PFSK-1 (cell line): ENCODE data around the gene POC1A.

Source experiments
- FOXP2 ChIP-seq: optimal IDR thresholded peaks from 2 replicates; pipeline ENCODE3; 2011; ENCODE audit warnings: borderline replicate concordance, control low read depth, inconsistent platforms; ENCODE audit not compliant: insufficient read depth; ENCODE audit errors: extremely low read length, extremely low read depth
- POLR2AphosphoS5 ChIP-seq: IDR thresholded peaks from 2 replicates; pipeline ENCODE4 v1.6.1; 2012; ENCODE audit warnings: low read depth, mild to moderate bottlenecking, control low read depth, low read length, moderate library complexity
- REST ChIP-seq, 2 experiments: IDR thresholded peaks; 2 replicates each; pipeline versions ENCODE4 v1.6.1 to v1.8.0; 2011 to 2012; ENCODE audit warnings: low read depth in 2 of 2, low read length in 2 of 2, control low read depth in 1 of 2, inconsistent platforms in 1 of 2, mild to moderate bottlenecking in 1 of 2, moderate library complexity in 1 of 2; ENCODE audit not compliant: insufficient read depth in 1 of 2
- SIN3A ChIP-seq: IDR thresholded peaks from 2 replicates; pipeline ENCODE4 v1.6.1; 2012; ENCODE audit warnings: mild to moderate bottlenecking, low read length, moderate library complexity, borderline replicate concordance; ENCODE audit not compliant: insufficient read depth
- TAF1 ChIP-seq: IDR thresholded peaks from 2 replicates; pipeline ENCODE4 v1.6.1; 2012; ENCODE audit warnings: low read length, control low read depth, borderline replicate concordance; ENCODE audit not compliant: insufficient read depth

POC1A gene

GRCh38 chr3:52069135-52069534, 85.1 kb downstream of the POC1A start:
- no peak for TF ChIP-seq REST (IDR thresholded peaks at IDR 0.05; ENCODE audit: insufficient read depth in 1 of 2, low read depth in 2 of 2, low read length in 2 of 2)
- TF ChIP-seq POLR2AphosphoS5: no peak
- no peak for TF ChIP-seq TAF1
- TF ChIP-seq SIN3A: no peak
- no peak for TF ChIP-seq FOXP2

GRCh38 chr3:52068730-52069129, 85.5 kb downstream of the POC1A start:
- TF ChIP-seq FOXP2 (no peak), REST (IDR thresholded peaks at IDR 0.05; ENCODE audit: insufficient read depth in 1 of 2, low read depth in 2 of 2, low read length in 2 of 2) (no peak), POLR2AphosphoS5 (no peak), TAF1 (no peak), SIN3A (no peak)

- TF ChIP-seq REST (IDR thresholded peaks at IDR 0.05; ENCODE audit: insufficient read depth in 1 of 2, low read depth in 2 of 2, low read length in 2 of 2): 0 out of 4 replicates have a peak, but pooled peaks of 1 of the 2 experiments have one; percentile 33
- peak; percentile 38; the same call in 1 of the 2 replicates for TF ChIP-seq POLR2AphosphoS5
- 0 out of 2 replicates have a peak, but pooled peaks have one; percentile 62 for TF ChIP-seq SIN3A
- no peak for TF ChIP-seq TAF1
These were observed 86.1 kb downstream of the POC1A start for GRCh38 chr3:52068055-52068571.

- no peak for TF ChIP-seq SIN3A
- TF ChIP-seq FOXP2: no peak
- TF ChIP-seq POLR2AphosphoS5: no peak
- TF ChIP-seq TAF1: no peak
- no peak for TF ChIP-seq REST (IDR thresholded peaks at IDR 0.05; ENCODE audit: insufficient read depth in 1 of 2, low read depth in 2 of 2, low read length in 2 of 2)
These were observed 86.7 kb downstream of the POC1A start for GRCh38 chr3:52067526-52067925.

GRCh38 chr3:52067046-52067445, 87.2 kb downstream of the POC1A start:
- TF ChIP-seq FOXP2 (no peak), TAF1 (no peak), SIN3A (no peak), REST (IDR thresholded peaks at IDR 0.05; ENCODE audit: insufficient read depth in 1 of 2, low read depth in 2 of 2, low read length in 2 of 2) (no peak), POLR2AphosphoS5 (no peak)
